ENCODE results near the gene ACBD5.

DNA sequence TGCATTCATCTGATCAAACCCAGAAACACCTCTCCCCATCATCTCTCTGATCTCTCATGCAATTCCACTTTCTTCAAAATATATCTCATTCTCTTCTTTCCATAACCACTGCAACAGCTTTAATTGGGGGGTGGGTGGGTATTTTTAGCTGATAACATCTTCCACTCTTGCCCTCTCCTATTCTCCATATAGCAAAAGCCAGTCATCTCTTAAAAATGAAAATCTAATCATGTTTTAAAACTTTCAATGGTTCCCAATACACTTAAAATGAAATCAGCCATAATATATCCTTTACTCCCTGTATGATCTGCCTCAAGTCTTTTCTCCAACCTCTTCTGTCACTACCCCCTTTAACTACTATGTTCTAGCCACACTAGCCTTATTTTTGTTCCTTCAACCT, 87.9 kb downstream of the ACBD5 start:
- TF ChIP-seq, protein P1, sequence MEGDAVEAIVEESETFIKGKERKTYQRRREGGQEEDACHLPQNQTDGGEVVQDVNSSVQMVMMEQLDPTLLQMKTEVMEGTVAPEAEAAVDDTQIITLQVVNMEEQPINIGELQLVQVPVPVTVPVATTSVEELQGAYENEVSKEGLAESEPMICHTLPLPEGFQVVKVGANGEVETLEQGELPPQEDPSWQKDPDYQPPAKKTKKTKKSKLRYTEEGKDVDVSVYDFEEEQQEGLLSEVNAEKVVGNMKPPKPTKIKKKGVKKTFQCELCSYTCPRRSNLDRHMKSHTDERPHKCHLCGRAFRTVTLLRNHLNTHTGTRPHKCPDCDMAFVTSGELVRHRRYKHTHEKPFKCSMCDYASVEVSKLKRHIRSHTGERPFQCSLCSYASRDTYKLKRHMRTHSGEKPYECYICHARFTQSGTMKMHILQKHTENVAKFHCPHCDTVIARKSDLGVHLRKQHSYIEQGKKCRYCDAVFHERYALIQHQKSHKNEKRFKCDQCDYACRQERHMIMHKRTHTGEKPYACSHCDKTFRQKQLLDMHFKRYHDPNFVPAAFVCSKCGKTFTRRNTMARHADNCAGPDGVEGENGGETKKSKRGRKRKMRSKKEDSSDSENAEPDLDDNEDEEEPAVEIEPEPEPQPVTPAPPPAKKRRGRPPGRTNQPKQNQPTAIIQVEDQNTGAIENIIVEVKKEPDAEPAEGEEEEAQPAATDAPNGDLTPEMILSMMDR (IDR thresholded peaks at IDR 0.05), result no peak
- TF ChIP-seq POLR2AphosphoS5 (IDR thresholded peaks at IDR 0.05; ENCODE audit: low read depth, low read length) (no peak), SIN3A (IDR thresholded peaks at IDR 0.05; ENCODE audit: borderline replicate concordance, insufficient read depth, low read depth, low read length) (no peak), TCF7L2 (IDR thresholded peaks at IDR 0.05; ENCODE audit: low read depth, low read length) (no peak)
- TF ChIP-seq, protein P2, sequence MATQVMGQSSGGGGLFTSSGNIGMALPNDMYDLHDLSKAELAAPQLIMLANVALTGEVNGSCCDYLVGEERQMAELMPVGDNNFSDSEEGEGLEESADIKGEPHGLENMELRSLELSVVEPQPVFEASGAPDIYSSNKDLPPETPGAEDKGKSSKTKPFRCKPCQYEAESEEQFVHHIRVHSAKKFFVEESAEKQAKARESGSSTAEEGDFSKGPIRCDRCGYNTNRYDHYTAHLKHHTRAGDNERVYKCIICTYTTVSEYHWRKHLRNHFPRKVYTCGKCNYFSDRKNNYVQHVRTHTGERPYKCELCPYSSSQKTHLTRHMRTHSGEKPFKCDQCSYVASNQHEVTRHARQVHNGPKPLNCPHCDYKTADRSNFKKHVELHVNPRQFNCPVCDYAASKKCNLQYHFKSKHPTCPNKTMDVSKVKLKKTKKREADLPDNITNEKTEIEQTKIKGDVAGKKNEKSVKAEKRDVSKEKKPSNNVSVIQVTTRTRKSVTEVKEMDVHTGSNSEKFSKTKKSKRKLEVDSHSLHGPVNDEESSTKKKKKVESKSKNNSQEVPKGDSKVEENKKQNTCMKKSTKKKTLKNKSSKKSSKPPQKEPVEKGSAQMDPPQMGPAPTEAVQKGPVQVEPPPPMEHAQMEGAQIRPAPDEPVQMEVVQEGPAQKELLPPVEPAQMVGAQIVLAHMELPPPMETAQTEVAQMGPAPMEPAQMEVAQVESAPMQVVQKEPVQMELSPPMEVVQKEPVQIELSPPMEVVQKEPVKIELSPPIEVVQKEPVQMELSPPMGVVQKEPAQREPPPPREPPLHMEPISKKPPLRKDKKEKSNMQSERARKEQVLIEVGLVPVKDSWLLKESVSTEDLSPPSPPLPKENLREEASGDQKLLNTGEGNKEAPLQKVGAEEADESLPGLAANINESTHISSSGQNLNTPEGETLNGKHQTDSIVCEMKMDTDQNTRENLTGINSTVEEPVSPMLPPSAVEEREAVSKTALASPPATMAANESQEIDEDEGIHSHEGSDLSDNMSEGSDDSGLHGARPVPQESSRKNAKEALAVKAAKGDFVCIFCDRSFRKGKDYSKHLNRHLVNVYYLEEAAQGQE (IDR thresholded peaks at IDR 0.05; ENCODE audit: insufficient read depth in 1 of 2, low read depth in 2 of 2, low read length in 1 of 2), result no peak
